Stomach smooth muscle (tissue), 2 donors: ENCODE measurements around the gene DNM1.

Experiments
- H3K27ac ChIP-seq: one replicate; pipeline ENCODE4 v1.7.0; 2013; ENCODE audit warnings: mild to moderate bottlenecking, low read length, inconsistent platforms
- H3K27me3 ChIP-seq, 2 donors: one replicate each; pipeline ENCODE4 v1.7.0; 2013; ENCODE audit warnings: low read length in 2 of 2; ENCODE audit not compliant: insufficient read depth in 2 of 2, control insufficient read depth in 1 of 2
- H3K36me3 ChIP-seq, 2 donors: one replicate each; pipeline ENCODE4 v1.7.0; 2013; ENCODE audit warnings: low read length in 2 of 2; ENCODE audit not compliant: control insufficient read depth in 2 of 2, insufficient read depth in 2 of 2
- H3K4me1 ChIP-seq: one replicate; pipeline ENCODE4 v1.7.0; 2013; ENCODE audit warnings: low read length; ENCODE audit not compliant: control insufficient read depth, insufficient read depth
- H3K4me3 ChIP-seq, 2 donors: one replicate each; pipeline ENCODE4 v1.7.0; 2013; ENCODE audit warnings: low read length in 2 of 2
- H3K9ac ChIP-seq, 2 donors: one replicate each; pipeline ENCODE4 v1.7.0; 2013; ENCODE audit warnings: low read length in 2 of 2, mild to moderate bottlenecking in 1 of 2
- H3K9me3 ChIP-seq, 2 donors: one replicate each; pipeline ENCODE4 v1.7.0; 2013; ENCODE audit warnings: low read length in 2 of 2; ENCODE audit not compliant: control insufficient read depth in 2 of 2
- donor health status: healthy.
- donor health status: Pancreatic carcinoma.

DNM1 gene

DNA sequence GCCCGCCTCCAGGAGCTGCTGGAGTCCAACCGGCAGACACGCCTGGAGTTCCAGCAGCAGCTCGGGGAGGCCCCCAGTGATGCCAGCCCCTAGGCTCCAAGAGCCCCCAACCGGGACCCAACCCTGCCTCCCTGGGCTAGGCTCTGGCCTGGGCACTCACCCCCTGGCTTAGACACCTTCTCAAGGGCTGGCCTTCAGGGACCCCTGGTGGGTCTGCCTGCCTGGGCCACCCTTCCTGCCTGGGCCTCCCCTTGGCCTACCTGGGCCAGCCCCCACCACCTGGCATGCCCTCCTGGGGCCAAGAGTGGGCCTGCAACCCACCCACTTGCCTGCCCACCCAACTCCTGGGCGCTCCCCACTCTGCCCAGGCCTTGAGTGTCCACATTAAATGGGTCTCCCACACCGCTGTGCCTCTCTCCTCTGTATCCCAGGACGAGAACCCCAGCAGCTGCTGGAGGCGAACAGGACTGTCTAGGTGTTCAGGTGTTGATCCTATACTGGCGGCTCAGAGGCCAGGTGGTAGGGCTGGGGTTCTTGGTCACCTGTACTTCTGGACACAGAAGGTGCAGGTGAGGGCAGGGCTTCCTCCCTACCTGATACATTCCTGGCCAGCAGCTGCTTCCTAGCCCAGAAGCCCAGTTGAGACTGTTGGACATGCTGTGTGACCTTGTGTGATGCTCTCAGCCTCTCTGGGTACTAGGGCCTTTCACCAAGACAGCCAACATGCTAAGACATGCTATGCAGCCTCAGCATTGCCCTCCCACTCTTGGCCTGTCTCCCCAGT, 39.5 kb upstream of the DNM1 start:
- Histone ChIP-seq H3K4me1 (peaks cover 19% of the 10 kb centered on the region), H3K9ac (no peak overlapping the region), H3K36me3 (peaks cover 23 to 35% of the 10 kb centered on the region in 2 donors), H3K27ac (no peak overlapping the region), H3K27me3 (no peaks in the 10 kb centered on the region), H3K4me3 (no peak overlapping the region), H3K9me3 (no peaks in the 10 kb centered on the region)

DNA sequence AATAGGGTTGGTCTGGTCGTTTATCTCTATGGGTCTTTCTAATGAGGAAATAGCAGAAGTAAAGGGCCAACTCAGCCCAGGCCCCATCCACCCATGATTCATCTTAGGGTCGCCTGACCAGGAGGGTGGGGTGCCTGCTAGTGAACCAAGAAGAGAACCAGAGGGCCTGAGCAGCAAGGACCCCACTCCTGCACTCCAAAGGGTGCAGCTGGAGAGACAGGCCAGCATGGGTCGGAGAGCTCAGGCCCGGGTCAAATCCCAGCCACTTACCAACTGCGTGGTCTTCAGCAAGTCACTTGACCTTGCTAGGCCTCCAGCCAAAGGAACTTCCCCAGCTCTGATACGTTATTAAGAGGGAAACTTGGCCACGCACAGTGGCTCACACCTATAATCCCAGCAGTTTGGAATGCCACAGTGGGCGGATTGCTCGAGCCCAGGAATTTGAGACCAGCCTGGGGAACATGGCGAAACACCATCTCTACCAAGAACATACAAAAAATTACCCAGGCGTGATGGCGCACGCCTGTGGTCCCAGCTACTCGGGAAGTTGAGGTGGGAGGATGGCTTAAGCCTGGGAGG, 38.8 kb upstream of the DNM1 start:
- Histone ChIP-seq H3K36me3 (peaks cover 28 to 42% of the 10 kb centered on the region in 2 donors), H3K9me3 (no peaks in the 10 kb centered on the region), H3K9ac (no peak overlapping the region), H3K27ac (no peak overlapping the region), H3K4me3 (no peak overlapping the region), H3K27me3 (no peaks in the 10 kb centered on the region), H3K4me1 (peaks cover 17% of the 10 kb centered on the region)

DNA sequence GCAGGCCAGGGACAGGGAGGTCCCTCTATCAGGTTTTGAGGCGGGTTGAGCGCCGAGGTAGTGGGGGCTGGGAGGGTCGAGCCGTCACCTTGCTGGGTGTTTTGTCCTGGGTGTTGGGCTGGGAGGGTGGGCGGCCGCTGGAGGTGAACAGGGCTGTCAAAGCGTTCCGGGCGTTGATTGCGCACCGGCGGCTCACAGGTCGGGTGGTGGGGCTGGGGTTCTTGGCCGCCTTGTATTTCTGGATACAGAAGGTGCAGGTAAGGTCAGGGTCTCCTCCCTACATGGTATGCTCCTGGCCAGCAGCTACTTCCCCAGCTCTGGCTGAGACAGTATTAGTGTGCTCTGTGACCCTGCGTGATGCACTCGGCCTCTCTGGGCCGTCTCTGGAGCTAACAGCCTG, 37.0 kb upstream of the DNM1 start:
- Histone ChIP-seq H3K9me3 (no peaks in the 10 kb centered on the region), H3K27ac (no peak overlapping the region)

DNA sequence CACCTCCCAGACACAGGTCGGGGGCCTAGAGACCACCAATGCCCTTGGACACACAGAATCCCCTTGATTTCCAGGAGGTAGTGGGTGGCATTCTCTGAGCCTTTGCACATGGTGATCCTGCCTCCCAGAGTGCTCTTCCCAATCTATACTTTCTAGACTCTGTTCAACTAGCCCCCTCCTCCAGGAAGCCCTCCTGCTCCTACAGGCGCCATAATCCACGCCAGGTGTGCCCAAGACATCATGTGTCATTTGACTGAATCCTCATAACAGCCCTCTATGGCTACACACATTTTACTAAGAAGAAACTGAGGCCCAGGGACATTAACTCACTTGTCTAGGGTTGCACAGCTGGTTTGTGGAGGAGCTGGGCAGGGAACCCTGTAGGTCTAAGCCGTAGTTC, 36.0 kb upstream of the DNM1 start:
- H3K36me3 ChIP-seq: peaks cover 36 to 51% of the 10 kb centered on the region in 2 donors
- H3K27ac ChIP-seq: no peak overlapping the region
- H3K9me3 ChIP-seq: no peaks in the 10 kb centered on the region
- H3K4me1 ChIP-seq: peaks cover 1% of the 10 kb centered on the region
- no peak overlapping the region for H3K9ac ChIP-seq
- H3K4me3 ChIP-seq: no peak overlapping the region
- H3K27me3 ChIP-seq: no peaks in the 10 kb centered on the region

More for the DNA sequence above, 37.0 kb upstream of the DNM1 start:
- Histone ChIP-seq H3K4me1 (peaks cover 7% of the 10 kb centered on the region), H3K4me3 (no peak overlapping the region), H3K36me3 (peaks cover 36 to 51% of the 10 kb centered on the region in 2 donors), H3K9ac (no peak overlapping the region), H3K27me3 (no peaks in the 10 kb centered on the region)

DNA sequence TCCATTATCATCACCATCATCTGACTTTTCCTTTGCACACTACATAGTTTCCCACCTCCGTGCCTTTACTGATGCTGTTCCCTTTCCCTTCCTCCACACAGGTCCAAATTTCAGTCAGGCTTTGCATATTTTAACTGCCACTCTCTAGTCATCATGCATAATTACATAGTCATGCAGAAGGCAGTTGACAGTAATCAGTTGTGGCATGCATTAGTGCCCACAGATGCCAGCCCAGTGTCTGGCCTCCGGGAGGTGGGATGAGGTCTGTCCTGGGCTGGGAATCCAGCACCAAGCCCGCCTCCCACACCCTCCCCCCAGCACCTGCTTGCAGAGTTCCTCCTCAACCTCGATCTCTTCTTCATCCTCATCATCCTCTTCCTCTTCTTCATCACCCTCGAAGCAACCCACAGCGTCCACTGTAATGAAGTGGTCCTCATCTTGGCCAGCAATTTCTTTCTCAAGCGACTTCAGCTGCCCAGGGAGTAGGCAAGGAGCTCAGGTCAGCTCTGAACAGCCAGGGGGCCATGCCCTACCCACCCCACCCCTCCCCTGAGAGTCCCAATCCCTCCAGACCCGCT, 34.4 kb upstream of the DNM1 start:
- H3K9ac ChIP-seq: no peak overlapping the region
- peaks cover 36 to 41% of the 10 kb centered on the region in 2 donors for H3K36me3 ChIP-seq
- H3K9me3 ChIP-seq: no peaks in the 10 kb centered on the region
- H3K27ac ChIP-seq: no peak overlapping the region
- H3K27me3 ChIP-seq: no peaks in the 10 kb centered on the region
- H3K4me1 ChIP-seq: no peaks in the 10 kb centered on the region
- H3K4me3 ChIP-seq: no peak overlapping the region

DNA sequence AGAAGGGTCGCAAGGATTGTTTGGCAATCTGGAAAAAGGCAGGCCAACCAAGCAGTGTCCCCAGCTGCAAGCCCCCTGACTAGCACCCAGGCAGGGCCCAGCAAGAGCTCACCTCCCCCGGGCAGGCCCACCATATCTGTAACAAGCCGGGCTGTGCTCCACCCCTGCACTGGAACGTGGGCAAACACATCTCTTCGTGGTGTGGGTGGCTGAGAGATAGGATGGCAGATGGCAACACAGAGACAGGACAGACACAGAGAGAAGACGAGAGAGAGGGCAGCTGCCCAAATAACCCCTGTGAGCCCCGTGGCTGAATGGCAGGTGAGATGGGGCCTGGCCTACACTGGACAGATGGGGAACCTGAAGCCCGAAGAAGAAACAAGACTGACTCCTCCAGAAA, 33.7 kb upstream of the DNM1 start:
- no peaks in the 10 kb centered on the region for H3K4me1 ChIP-seq
- H3K9ac ChIP-seq: no peak overlapping the region
- H3K36me3 ChIP-seq: peaks cover 37 to 42% of the 10 kb centered on the region in 2 donors
- no peak overlapping the region for H3K27ac ChIP-seq
- H3K4me3 ChIP-seq: no peak overlapping the region
- H3K27me3 ChIP-seq: no peaks in the 10 kb centered on the region
- no peaks in the 10 kb centered on the region for H3K9me3 ChIP-seq

DNA sequence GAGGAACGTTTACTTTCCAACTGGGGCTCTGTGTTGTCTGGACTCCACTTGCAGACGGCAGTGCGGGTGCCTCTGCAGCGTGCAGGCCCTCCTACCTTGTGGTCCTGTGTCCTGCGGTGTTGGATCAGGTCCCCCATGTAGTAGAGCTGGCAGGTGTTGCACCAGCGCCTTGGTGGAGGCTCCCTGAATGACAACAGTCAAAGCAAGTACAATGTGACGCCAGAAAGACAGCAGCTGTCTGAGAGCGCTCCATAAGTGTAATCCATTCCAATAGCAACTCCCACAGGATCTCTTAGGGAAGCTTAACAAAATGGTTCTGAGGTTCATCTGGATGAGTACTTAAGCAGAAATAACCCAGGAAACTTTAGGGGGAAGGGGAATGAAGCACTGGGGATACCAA, 33.3 kb upstream of the DNM1 start:
- no peaks in the 10 kb centered on the region for H3K27me3 ChIP-seq
- peaks cover 42% of the 10 kb centered on the region in 2 donors for H3K36me3 ChIP-seq
- no peaks in the 10 kb centered on the region for H3K4me1 ChIP-seq
- H3K9me3 ChIP-seq: no peaks in the 10 kb centered on the region
- no peak overlapping the region for H3K27ac ChIP-seq
- no peak overlapping the region for H3K4me3 ChIP-seq
- H3K9ac ChIP-seq: no peak overlapping the region

DNA sequence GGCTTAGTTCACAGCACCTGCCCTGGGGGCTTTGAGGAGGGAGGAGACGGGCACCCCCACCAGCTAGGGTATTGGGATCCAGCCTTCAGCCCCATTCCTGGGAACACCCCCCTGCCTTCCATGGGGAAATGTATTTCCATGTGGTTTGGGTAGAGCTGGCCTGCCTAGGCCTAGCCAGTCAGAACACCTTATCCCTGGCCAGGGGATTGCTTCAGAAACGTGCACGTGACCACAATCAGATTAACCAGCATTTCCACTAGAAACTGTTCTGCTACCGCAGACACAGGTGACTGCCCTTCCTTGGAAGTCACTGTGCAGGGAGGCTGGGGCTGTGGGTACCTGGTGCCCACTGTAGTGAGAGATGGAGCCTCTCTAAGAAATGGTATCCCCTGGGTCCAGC, 29.1 kb upstream of the DNM1 start:
- H3K36me3 ChIP-seq: peaks cover 53 to 54% of the 10 kb centered on the region in 2 donors

DNA sequence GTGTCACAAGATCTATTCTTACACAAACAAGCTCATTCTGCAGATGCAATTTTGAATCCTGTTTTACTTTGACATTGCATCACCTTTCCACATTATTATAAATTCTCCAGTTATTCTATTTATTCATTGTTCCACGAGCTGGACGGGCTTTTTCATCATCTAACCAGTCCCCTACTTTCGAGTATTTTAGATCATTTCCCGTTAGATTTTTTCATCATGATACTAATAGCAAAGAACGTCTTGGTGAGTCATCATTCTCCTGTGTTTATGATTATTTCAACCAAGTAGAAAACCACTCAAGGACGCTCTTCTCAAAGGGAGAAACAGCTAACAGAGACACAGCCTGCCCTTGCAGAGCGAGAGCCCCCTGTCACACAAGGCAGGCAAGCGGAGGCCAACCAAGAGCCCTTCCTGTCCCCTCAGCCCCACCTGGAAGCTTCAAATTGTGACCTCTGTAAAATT, 28.0 kb upstream of the DNM1 start:
- no peak overlapping the region for H3K27ac ChIP-seq
- peaks cover 50 to 54% of the 10 kb centered on the region in 2 donors for H3K36me3 ChIP-seq
- no peak overlapping the region for H3K9ac ChIP-seq

More for the DNA sequence above, 29.1 kb upstream of the DNM1 start:
- H3K9ac ChIP-seq: no peak overlapping the region
- no peaks in the 10 kb centered on the region for H3K4me1 ChIP-seq
- no peaks in the 10 kb centered on the region for H3K27me3 ChIP-seq
- no peak overlapping the region for H3K27ac ChIP-seq
- no peaks in the 10 kb centered on the region for H3K9me3 ChIP-seq
- no peak overlapping the region for H3K4me3 ChIP-seq

DNA sequence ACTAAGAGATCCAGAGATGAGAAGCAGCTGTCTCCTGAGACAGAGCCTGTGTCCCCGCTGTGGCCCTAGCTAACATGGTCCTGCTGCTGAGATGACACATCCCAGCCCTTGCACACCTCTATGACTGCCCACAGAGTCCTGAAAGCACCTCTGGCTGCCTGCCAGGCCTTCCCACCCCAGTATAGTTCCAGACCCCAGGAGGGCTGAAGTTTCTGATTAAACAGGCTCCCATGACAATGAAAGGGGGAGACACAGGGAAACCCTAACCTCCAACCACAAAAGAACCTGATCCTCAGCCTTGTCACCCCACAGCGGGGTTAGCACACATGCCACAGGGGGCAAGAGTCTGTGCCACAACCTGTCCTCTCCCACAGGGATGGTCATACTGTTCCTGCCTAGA, 27.5 kb upstream of the DNM1 start:
- Histone ChIP-seq H3K9ac (no peak overlapping the region), H3K4me3 (no peak overlapping the region), H3K4me1 (no peaks in the 10 kb centered on the region), H3K36me3 (peaks cover 53 to 54% of the 10 kb centered on the region in 2 donors), H3K9me3 (no peaks in the 10 kb centered on the region), H3K27me3 (no peaks in the 10 kb centered on the region), H3K27ac (no peak overlapping the region)

More for the DNA sequence above, 28.0 kb upstream of the DNM1 start:
- H3K4me1 ChIP-seq: no peaks in the 10 kb centered on the region
- H3K9me3 ChIP-seq: no peaks in the 10 kb centered on the region
- H3K4me3 ChIP-seq: no peak overlapping the region
- no peaks in the 10 kb centered on the region for H3K27me3 ChIP-seq
